Limb (tissue), 2 donors: ENCODE results near the gene SLK.
A peak's percentile ranks its signal among the peaks of the same experiment; 100 is the strongest.

Source experiments
- DNase-seq, 2 donors: peaks; one replicate each; pipeline ENCODE4 v3.0.0-alpha.2; 2016; ENCODE audit errors: extremely low spot score in 2 of 2

Gene SLK

DNA sequence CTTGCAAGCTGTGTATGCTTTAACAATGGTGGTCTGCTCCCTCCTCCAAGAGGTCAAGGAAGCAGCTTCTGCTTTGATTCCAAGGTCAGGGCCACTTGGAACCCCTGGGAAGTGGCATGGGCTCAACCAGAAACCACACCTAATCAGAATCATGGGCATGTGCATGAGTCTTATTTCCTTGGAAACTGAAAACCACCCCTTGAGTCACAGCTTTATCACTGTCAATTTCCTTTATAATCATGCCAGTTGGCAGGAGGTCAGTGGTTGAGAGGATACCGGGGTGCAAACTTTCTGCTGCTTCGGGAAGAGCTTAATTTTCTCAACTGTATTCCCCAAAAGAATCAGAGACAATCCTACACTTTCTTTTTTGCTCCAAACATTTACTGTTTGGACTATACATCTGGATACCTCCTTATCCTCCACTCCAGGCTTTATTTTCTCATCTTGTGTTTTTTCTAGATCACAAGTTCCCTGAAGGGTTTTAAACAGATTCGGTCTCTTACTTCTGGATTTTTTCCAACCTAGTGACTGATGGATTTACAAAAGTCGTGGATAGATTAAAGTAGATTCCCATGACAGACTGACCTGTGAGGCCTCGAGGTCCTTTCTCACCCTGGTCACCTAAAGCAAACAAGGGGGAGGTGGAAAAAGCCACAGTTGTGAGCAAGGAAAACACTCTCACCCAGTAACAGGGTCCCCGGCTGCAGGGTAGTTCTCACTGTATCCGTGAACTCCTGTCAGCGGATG lies 82.7 kb downstream of the SLK start:
- peak in 1 of 2 donors; percentile 4 for DNase-seq

DNA sequence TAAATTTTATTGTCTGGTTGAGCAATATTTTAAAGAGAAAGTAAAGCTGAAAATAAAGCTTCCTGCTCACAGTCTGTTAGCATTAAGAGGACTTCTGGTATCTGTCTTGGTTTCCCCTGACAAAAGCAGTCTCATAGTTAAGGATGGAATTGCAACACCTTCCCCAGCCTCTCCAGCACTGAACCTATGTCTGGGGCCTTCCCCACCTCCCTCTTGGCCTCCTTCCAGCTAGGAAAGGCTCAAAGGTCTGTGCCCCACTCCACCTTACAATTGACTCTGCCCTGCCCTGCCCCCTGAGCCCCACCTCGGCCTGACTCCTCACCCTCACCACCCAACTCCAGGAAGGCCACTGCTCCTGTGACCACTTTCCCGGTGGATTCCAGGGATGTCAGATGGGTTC lies 85.5 kb downstream of the SLK start:
- no peak for DNase-seq

DNA sequence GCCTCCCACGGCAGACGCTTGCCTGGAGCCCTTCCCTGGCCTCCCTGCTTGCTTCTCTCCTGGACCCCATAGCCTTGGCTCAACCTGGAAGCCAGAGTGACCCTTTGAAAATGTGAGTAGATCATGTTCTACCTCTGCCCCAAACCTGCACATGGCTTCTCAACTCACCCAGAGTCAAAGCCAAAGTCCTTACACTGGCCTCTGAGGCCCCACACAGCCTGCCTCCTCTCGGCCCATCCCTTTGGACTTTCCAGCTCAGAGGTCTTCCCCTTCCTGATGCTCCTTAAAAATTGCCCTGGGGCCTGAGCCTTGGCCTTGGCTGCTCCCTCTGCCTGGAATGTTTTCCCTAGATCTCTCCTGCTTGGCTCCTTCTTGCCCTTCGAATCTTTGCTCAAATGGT lies 86.3 kb downstream of the SLK start:
- no peak for DNase-seq

DNA sequence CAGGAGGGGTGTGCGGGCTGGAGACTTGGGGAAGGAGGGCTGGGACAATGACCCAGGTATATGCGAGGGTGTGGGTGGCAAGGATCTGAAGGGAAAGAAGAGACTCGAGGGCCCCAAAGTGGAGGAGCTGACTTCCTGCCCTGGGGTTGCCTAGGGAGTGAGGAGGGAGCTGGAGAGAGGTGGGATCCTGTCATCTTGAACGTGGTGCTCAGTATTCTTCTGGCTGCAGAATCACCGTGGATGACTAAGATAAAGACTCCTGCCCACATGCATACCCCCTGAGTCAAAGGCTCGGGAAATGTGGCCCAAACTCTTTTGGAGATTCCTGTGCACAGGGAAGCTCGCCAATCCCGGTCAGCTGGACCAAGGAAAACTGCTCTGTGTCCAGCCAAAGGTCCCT lies 87.5 kb downstream of the SLK start:
- no peak for DNase-seq

DNA sequence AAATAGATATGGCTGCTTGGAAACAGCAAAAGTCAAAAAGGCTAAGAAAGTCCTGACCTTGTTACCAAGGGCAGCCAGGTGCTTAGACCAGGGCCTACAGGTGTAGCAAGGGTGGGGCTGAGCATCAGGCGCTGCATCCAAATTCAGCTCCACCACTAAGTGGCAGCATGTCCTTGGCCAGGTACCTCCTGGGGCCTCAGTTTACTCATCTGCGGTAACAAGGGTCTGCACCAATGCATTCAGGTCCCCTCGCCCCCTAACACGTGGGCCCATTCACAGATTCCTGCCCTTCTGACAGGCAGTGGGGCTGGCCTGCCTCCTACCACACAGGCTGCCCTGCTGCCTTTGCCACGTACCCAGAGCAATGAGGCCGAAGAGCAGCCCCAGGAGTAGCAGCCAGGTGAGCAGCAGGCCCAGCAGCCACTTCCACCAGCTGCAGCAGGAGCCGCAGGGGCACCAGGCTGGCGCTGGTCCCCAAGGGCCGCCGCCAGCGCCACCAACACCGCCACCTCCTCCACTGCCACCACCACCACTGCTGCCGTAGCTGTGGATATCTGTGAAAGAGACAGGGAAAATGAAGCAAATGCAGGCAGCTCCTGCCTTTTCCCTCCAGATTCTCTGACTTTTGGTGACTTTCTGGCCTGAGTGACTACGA lies 89.8 kb downstream of the SLK start:
- no peak for DNase-seq

DNA sequence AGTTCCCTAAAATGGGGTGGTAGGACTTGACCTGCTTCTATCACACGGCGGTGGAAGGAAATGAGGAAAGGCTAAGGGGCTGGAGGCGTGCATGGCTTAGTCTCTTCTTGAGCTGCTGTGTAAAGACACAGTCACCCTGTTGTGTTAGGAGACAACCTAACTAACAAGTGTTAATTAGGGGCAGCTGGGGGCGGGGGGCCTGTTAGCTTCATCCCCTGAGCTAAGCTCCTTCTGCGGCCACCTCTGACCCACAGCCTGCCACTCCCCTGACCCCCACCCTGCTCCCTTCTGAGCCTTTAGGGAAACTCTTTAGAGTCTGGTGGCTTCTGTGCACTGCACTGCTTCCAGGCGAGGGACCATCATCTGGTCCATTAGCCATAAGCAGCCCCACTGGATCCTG lies 90.8 kb downstream of the SLK start:
- no peak for DNase-seq

DNA sequence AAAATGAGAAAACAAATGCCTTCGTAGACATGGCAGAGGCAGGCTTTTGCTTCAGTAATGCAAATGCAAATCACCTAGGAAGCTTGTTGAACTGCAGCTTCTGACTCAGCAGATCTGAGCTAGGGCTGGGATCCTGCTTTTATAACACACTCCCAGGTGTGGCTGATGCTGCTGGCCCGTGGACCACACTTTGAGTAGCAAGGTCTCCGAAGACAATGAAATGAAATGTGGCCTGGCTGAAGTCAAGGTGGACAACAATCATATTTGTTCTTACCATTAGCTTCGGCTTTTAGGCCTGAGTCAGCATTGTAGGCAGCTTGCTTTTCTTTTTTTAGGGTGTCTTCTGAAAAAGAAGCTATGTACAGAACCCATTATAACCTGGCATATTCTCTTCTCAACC lies 92.4 kb downstream of the SLK start:
- no peak for DNase-seq

DNA sequence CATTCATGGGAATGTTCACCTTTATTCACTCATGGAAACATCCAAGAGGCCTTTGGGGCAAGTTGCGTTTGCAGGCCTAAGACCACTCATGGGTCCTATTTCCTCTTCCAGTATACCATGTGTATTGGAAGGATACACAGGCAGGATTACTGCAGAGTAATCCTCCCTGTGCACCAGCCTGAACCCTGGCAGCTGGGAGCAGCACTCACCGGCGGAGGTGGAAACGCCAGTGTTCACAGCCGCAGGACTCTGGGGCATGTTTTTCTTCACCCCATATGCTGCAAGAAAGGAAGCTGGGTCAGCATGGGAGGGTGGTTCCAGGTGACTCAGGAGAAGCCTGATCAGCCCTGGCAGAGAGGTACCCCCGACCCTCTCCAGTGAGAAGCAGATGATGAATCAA lies 94.3 kb downstream of the SLK start:
- DNase-seq: no peak

DNA sequence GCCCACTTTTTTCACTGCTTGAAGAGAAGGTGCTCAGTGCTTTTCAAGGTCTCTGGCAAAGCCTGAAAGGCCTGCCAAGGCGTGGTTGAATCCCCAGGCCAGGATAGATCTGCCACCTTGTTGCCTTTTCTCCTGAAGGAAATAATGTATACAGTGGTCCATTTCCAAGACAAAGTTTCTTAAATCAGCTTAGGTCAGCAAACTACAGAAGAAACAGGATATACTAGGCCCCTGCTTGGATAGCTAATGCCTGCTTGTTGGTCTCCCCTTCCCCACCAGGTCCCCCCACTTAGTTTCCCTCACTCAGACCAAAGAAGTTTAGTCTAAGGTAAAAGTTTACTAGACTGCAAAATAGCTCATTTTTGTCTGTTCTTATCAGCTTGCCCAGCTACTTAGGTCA lies 98.8 kb downstream of the SLK start:
- no peak for DNase-seq

DNA sequence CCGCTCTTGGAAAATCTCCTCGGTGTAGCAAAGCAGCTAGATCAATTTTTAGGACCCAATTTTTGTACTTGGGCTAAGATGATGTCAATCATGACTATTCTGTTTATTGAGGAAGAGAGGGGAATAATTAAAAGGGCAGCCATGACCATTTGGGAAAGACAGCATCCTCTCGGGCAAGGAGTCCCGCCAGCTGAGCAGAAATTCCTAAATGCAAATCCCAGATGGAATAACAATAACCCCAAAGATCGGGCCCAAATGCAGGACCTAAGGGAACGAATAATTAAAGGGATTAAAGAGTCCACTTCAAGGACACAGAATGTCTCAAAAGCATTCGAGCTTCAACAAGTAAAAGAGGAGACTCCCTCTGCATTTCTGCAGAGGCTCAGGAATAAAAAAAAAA lies 100.0 kb downstream of the SLK start:
- no peak for DNase-seq

DNA sequence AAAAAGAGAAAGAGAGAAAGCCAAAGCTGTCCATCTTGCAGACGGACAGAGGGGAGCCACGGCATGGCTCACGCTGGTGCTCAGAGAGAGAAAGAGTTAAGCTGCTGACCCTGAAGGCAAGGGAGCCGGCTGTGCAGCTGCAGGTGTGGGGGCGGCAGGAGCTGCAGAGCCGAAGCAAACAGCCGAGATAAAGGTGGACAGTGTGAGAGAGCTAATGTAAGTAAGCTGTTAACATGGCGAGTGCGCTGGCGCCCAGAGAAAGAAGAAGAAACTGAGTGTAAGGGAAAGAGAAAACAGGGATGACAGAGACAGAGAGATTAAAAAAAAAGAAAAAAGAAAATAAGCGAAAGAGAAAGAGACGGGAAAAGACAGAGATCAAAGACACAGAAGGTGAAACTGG lies 100.6 kb downstream of the SLK start:
- no peak for DNase-seq

DNA sequence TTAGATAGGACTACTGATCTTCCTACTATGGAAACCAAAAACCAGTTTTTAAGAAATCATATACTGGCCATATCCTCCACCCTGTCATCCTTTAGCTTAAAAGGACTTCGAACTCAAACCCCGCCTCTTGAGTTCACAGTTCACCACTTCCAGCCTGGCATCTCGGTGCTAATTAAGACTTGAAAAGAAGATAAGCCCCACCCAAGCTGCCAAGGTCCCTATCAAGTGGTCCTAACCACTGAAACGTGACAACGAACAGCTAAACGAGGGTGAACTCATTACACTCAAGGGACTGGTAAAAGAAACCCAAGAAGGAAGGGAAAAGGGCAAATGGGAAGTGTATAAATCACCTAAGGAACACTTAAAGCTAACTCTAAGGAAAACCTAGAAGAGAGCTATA lies 102.7 kb downstream of the SLK start:
- no peak for DNase-seq

DNA sequence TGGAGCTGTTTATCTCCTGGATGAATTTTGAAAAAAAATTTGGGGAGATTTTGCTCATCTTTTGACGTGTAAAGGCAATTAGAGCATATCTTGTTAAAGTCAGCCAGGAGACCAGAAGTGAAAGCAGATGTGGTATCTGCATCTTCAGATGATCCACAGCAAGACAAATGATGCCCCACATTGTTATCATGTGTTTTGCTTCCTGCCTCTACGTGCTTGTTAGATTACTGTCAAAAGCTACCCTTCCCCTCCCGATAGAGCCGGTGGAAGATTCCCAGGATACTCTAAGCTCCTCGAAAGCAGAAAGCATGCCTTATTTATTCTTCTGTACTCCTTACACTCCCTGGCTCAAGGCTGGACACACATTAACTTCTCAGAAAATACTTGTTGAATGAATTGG lies 105.8 kb downstream of the SLK start:
- DNase-seq: no peak

DNA sequence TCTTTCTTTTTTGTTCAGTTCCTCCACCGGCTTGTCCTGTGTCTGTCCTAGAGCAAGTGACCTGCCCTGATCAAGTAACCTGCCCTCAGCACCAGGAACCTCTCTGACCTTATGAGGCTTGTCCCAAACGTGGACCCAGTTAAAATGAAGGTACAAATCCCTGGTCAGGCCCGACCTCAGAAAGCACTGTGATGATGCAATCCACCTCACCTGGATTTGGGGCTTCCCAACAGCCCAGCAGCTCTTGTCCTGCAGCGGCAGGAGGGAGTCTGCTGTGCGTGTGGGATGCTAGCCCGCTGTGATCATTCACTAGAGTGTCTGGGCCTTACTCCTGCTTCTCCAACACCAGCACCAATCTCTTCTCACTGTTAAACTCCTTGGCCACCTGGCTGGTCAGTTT lies 107.6 kb downstream of the SLK start:
- DNase-seq: no peak

DNA sequence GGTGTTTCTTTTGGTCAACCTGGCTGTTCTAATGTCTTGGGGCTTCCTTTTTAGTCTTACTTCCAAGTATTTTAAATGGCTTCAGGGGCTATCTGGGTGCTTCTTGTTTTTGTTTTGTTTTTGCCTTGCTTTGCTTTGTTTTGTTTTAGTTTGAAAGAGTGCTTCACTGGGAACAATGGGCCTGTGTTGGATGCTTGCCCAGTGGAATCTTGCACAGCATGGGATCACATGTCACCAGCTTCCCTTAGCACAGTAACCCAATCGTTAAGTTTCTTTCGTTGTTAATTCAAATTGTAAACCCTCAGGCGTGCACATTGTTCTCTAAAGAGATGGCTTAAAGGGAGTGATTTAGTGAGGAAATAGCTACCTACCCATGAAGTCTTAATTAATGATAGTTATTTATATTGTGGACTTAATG lies 109.8 kb downstream of the SLK start:
- peak in 1 of 2 donors; percentile 54 for DNase-seq

DNA sequence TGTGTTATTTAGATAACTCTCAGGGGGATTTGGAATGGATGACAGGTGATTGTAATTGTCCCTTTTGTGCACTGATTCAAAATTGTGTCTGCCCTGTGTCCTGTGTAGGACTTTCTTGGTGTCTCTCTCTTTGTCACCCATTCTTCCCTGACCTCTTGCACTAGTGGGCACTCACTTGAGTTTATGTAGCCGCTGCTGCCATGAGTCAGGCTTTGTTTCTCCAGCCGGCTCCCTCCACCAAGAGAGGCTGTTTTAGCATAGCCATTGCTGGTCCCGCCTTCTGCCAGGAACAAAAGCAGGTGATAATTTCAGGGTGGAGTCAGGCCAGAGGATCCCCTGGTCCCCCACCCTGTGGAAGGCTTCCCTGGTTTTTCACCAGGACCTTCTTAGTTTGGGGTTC lies 110.3 kb downstream of the SLK start:
- DNase-seq: no peak

DNA sequence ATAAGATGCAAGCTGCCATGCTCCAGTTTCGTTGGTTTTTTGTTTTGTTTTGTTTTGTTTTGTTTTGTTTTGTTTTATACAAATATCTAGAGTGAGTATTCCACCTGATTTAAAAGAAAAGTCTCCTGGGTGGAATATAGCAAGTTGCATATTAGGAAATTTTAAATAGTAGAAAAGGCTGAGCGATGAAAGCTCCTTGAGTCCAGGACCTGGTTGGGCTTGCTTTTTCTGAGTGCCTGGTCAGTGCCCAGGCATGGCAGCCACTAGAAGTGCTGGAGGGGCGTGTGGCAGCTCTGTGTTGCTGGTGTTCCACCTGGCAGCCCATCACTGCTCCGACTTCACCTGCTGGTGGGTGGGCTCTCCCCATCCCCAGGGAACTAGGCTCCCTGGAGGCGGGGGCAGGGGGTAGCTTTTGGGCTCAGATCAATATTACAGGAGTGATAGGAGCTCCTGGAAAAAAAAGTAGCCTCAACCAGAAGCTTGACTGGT lies 110.8 kb downstream of the SLK start:
- DNase-seq: no peak
